Activated CD4-positive, alpha-beta T cell treated with anti-CD3 and anti-CD28 coated beads, Interleukin-2, amount 50 U/mL, for 48 hours (primary cell): ENCODE results near the gene RFC4.
"Not testable (repeated sequence)": the region's sequence is repeated elsewhere in the genome, so short reads cannot be mapped to it uniquely, and the experiment has no call there.

ENCODE experiments used
- DNase-seq, 2 experiments: peaks; one replicate each; pipeline ENCODE4 v3.0.0-alpha.2; 2020

The RFC4 gene, protein sequence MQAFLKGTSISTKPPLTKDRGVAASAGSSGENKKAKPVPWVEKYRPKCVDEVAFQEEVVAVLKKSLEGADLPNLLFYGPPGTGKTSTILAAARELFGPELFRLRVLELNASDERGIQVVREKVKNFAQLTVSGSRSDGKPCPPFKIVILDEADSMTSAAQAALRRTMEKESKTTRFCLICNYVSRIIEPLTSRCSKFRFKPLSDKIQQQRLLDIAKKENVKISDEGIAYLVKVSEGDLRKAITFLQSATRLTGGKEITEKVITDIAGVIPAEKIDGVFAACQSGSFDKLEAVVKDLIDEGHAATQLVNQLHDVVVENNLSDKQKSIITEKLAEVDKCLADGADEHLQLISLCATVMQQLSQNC

DNA sequence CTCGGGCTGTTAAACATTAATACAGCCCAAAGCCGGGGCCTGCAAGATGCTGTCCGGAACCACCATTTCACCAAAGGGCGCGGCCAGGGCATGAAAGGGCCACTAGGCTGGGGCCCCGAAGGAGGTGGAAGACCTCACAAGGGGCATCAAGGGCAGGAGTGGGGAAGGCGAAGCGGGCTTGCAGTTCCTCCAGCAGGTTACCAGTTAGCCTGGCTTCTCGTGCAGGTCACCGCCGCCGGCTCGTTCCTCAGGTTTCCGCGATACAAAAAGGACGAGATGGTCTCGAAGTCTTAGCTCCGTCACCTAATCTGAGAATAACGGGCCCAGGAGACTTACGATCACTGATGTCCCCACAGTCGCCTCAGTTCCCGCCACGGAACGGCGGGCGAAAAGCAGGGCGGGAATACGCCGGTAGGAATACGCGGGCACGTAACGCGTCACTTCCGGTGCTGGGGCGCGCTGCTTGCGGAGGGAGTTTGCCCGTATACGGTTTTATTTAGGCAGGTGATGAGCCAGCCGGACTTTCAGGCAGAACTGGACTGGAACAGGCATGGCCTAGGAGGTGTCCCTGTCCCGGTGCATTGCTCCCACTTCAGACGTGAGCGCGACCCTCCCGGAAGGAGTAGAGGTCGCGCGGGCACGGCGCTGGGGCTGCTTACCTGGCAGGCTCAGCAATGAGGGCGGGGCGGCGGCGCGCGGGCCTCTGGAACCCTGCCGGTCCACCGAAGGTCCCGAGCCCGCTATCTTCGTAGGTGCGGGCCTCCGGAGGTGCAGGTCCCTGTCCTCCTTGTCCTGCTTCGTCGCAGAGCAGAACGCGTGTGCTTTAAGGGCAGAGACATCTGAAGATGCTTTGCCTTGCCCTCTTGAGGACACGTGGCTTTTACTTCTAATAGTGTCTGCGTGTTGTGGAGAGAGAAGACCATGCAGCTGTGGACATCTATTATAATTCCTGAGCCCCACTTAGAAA is at the start of gene RFC4:
Gene RFC4, minus strand, starts transcription at position 394 of the 967 bp plus-strand sequence. CDS start 1,769 bp downstream, outside the sequence.
- peak; percentile 90 to 93 for DNase-seq

DNA sequence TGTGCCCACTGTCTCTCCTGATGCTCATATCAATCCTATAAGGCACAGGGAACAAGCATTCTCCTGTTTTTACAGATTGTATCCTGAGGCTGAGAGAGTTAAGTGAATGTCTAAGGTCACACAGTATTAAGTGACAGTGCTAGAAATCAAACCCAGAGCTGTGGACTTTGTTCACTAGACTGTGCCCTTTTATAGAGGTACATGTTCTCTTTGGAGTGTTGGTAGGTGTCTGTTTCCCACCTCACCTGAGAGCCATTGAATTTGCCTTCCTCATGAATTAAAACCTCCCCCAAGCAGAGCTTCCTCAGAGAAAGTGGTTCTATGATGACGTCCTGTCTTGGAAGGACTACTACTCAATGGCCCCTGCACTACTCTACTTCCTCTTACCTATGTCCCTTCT is 48.7 kb upstream of the RFC4 start:
- DNase-seq = no peak

DNA sequence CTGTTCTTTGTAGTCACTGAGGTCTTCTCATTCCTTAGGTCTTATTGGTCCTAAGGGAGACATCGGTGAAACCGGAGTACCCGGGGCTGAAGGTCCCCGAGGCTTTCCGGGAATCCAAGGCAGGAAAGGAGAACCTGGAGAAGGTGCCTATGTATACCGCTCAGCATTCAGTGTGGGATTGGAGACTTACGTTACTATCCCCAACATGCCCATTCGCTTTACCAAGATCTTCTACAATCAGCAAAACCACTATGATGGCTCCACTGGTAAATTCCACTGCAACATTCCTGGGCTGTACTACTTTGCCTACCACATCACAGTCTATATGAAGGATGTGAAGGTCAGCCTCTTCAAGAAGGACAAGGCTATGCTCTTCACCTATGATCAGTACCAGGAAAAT is 47.9 kb upstream of the RFC4 start:
- DNase-seq = no peak

DNA sequence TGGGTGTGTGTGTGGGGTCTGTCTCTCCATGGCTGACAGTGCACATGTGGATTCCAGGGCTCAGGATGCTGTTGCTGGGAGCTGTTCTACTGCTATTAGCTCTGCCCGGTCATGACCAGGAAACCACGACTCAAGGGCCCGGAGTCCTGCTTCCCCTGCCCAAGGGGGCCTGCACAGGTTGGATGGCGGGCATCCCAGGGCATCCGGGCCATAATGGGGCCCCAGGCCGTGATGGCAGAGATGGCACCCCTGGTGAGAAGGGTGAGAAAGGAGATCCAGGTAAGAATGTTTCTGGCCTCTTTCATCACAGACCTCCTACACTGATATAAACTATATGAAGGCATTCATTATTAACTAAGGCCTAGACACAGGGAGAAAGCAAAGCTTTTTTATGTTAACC is 46.7 kb upstream of the RFC4 start:
- DNase-seq = no peak

DNA sequence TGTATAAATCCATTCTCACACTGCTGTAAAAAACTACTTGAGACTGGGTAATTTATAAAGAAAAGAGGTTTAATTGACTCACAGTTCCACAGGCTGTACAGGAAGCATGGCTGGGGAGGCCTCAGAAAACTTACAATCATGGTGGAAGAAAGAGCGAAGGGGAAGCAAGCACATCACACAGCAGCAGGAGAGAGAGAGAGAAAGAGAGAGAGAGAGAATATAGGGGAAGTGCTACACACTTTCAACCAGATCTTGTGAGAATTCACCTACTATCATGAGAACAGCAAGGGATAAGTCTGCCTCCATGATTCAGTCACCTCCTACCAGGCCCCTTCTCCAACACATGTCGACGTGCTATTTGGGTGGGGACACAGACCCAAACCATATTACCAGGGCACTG is 45.6 kb upstream of the RFC4 start:
- not testable (repeated sequence) for DNase-seq

DNA sequence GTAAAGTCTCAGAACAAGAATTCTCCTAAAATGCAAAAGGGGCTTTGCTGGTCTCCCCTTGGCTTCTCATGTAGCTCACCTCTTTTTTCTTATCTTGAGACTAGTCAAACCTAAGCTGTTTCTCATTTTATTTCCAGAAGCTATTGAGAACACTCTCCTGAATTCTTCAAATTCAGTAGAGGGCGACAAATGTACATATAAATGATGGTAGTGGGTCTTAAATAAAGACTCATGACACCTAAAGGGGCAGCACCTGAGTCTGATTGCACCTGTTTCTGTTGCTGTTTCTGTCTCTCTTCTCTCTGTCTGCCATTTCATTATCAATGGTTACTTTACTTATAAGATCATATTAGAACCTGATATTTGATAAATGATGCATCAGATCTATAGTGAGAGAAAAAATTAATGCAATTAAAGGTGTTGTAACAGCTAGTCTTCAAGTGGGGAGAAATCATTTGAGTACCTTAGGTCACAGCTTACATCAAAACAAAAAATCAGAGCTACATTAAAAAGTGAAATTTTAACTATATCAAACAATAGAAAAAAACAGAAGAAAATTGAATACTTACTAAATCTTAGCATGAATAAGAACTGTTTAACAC is 43.2 kb upstream of the RFC4 start:
- DNase-seq = no peak

DNA sequence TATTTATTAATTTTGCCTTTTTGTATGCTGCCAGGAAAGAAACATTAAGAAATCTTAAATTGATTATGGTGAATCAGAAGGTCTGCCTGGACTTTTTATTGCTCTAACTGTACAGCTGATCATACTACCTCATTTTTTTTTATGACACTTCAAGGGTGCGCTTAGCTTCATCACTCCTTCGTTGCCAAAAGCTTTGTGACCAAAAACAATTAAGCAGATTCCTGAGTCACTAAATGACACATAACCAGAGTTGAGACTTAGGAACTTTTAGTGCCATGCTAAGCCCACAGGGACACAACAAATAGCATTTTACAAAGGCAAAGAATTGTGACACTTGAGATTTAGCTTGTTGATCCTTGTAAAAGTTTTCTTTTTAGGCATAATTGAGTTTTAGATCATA is 41.2 kb upstream of the RFC4 start:
- DNase-seq = no peak

DNA sequence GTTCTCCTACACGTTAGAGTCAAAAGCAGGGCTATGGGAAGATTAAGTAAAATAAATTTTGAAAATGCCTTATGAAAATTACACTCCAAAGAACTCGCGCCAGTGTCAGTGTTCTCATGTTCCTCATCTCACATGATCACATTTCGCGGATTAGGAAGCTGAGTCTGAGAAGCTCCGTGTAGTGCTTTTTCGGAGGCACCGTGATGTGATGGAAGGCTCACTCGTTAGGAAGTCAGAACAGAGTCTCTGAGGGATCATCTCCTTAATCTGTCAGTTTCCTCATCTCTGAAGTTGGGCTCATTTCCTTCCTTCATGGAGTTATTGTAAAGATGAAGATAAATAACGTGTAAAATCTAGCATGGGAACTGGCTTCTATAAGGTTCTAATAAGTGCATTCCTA is 39.5 kb upstream of the RFC4 start:
- no peak for DNase-seq

DNA sequence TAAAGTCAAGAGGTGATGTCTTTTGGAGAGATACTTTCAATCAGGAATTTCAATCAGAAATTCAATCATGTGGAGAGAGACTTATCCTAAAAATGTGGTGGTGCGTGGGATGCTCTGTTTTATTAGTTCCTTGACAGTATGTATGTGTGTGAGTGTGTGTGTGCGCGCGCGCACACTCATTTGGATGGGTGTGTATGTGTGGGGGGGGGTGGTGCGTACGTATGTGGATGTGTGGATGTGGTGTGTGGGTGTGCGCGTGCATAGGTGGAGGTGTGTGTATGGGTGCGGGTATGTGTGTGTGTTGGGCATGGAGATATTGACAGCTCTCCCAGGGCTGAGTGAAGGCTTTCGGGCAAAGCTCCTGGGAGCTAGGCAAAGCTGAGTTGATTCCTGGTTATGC is 38.6 kb upstream of the RFC4 start:
- no peak for DNase-seq

DNA sequence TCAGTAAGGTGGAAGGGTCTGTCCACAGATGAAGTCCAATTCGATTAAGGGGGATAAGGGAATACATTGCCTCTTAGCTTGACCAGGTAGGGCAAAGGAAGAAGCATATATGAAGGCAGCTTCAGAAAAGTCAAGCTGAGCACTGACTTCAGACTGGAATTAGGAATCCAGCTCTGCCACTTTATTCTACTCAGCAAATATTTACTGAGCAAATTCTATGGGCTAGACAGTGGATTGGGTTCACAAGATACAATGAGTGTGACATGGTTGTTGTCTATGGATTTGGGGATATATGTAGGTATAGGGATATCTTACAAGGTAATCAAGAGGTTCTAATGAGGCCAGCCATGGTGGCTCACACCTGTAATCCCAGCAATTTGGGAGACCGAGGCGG is 36.8 kb upstream of the RFC4 start:
- DNase-seq = no peak

DNA sequence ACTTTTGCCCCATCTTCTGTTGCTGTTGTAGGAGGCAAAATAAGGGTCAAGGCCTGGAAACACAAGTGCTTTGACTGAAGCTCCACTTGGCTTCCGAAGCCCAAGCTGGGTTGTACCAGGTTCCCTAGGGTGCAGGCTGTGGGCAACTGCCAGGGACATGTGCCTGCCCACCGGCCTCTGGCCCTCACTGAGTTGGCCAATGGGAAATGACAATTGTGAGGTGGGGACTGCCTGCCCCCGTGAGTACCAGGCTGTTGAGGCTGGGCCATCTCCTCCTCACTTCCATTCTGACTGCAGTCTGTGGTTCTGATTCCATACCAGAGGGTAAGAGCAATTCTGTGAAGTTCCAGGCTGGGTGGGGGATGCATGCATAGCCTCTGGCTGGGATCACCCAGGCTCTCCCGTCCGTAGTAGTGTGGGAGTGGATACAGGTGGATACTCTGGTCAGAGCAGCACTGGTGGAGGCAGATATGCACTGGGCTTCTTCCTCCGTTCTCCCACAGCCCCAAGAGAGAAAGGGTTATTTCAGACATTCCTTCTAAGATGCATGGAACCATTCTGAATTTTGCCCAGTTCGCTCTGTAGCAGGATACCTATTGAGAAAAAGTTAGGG is 36.2 kb upstream of the RFC4 start, which contains the start of gene ADIPOQ:
Gene ADIPOQ, plus strand, starts transcription at position 285 of the 613 bp plus-strand sequence. CDS start 10,349 bp downstream, outside the sequence.
- DNase-seq = no peak

DNA sequence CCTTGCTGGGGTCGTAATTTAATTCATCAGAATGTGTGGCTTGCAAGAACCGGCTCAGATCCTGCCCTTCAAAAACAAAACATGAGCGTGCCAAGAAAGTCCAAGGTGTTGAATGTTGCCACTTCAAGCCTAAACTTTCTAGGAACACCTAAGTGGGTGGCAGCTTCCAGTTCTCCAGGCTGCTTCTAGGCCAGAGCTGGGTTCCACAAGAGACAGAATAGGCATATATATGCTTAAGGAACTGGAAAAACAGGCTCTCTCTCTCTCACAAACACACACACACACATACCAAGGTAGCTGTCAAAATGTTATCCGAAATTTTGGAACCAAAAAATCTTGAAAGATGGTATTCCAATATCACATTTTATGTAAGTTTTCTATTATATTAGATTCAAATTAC is 35.3 kb upstream of the RFC4 start:
- DNase-seq = no peak

DNA sequence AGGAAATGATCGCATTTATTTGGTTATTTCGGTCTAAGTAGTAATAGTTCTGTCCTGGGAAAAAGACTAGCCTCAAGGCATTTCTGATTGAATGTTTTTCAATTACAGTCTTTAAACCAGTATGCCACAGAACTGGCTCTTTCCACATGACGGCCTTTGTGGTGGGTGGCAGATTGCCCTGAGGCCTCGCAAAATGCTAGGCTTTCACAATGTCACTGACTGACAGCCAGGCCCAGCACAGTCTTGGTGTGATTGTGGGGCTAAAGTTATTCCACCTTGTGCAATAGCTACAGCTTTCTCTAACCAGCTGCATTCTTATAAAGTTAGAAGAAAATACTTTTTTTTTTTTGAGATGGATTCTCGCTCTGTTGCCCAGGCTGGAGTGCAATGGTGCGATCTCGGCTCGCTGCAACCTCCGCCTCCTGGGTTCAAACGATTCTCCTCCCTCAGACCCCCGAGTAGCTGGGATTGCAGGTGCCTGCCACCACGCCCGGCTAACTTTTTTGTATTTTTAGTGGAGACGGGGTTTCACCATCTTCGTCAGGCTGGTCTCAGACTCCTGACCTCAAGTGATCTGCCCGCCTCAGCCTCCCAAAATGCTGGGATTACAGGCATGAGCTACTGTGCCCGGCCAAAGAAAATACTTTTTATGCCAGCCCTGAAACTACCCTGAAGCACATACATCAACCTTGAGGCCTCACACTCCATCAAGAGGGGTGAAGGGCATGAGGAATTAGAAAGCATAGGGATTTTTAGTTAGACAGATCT is 33.8 kb upstream of the RFC4 start:
- DNase-seq = no peak

DNA sequence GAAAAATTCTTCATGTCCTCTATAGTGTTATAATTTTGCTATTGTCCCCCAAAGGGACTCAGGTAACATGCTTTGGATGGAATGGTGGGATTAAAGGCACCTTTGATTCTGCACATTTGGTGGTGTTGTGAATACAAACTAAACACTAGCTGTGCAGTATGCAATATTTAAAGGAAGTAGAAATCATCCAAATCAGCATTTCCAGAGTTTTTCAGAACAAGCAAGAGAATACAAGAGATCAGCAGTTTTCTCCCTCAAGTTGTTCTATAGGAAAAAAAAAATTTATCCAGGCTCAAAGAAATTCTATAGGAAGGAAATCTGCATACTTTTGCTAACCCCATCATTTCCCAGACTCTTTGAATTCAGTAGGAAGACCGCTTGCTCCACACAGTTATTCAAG is 26.0 kb upstream of the RFC4 start:
- no peak for DNase-seq

DNA sequence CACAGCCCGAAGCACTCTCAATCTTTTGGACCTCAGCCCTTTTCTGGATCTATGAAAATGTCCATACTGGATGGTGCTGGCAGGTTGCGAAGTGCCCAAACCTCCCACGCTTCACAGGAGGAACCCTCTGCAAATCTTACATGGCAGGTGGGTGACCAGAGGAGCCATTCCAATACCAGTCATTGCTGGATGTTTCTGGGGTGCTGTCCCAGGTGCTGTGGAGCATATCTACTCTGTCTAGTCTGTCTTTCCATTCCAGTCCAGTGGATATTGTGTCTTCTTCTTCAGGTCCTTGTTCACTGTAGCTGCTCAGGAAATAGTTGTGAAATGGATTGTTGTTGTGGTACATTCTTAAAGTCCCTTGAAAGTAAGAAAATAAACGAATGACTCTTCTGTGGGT is 25.5 kb upstream of the RFC4 start:
- no peak for DNase-seq

DNA sequence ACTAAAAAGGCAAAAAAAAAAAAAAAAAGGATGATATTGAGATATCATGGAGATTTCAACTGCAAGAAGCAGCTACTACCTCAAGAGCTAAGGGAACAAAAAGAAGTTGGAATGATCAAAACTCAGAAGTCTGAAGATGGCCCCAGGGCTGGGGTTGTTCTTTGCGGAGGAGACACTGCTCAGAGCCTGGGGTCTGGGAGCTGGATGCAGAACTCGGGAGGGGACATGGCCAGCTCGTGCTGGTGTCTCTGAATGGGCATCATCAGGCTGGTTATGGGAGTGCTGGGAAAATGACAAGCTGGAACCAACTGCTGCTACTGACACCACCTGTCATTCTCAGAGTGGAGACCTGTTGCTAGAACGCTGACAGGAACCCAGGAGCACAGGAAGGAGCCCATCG is 22.1 kb upstream of the RFC4 start:
- no peak for DNase-seq

DNA sequence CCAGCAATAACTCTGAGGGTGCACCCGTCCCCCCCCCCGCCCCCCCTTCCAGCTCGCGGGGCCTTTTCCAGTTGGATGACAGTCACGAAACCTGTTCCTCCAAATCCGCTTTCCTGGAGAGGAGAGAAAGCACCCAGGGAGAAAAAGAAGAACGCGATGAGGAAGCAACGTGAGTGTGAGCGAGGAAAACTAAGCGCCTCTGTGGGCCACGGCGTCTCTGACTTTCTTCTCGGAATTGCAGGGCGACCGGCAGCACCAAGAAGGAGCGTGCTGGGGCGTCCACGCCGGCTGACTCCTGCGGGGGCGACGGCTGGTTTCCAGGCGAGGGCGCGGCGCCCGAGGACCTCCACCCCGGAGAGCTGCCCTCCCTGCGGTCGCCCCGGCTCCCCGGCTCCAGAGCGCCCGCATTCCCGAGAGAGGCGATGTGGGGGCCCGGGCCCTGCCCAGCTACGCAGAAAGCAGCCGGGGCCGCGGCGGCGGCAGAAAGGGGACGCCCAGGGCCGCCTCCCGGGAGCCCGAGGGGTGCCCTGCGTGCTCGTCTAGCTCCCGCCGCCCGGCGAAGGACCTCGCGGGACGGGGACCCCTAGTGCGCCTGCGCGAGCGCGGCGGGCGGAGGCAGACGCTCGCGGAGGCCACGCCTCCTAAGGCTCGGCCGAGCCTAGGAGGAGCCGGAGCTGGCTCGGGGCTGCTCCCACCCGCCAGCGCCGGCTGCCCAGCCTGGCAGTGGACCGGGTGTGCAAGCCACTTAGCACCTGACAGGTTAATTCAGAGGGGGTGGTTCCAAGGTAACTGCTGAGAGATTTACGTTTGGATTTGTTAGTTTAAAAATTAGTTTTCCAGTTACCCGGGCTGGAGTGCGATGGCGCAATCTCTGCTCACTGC is 20.9 kb upstream of the RFC4 start:
- DNase-seq = peak; percentile 80 to 85

DNA sequence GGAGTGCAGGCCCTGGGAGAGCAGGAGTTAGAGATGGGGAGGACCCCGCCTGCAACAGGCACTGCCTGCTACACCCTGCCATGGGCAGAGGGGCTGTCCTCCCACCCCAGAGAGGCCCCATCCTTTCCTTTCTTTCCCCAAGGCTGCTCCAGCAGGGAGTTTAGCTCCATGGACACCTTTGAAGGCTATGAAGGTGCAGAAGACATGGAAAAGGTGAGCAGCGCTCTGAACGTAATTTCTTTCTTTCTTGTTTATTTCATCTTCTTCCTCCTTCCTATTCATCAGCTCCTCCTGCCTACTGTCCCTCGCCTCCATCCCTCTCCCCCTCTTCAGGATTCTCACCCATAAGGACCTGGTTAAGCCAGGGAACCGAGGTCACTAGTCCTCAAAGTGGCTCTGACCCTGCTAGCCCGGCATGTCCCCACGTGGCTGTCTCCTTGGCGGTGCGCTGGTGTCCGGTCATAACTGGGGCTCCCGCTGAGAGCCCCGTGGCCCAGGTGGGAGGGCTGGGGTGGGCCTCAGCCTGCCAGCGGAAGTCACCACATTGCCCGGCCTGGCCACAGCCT is 20.2 kb upstream of the RFC4 start:
- DNase-seq = peak; percentile 34 to 37

DNA sequence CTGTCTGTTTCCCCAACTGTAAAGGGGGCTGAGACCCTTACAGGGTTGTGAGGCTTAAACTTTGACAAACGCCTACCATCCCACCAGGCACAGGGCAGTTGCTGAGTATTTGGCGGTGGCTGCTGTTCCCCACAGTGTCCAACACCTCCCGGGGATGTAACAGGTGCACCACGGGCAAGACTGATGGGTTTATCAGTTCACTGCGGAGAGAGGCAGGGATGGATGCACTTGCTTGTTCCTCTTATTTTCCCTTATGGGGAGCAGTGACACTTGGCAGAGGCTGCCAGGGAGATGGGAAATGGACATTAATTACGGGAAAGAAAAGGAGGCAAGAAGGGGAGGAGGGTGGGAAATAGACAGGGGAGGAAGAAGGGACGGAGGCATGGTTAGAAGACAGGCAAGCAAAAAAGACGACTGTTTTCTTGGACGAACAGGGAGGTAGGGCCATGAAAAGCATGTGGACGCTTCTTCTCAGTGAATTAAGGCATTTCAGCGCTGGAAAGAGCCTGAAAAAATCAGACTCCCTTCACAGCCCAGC is 19.7 kb upstream of the RFC4 start:
- DNase-seq = no peak

DNA sequence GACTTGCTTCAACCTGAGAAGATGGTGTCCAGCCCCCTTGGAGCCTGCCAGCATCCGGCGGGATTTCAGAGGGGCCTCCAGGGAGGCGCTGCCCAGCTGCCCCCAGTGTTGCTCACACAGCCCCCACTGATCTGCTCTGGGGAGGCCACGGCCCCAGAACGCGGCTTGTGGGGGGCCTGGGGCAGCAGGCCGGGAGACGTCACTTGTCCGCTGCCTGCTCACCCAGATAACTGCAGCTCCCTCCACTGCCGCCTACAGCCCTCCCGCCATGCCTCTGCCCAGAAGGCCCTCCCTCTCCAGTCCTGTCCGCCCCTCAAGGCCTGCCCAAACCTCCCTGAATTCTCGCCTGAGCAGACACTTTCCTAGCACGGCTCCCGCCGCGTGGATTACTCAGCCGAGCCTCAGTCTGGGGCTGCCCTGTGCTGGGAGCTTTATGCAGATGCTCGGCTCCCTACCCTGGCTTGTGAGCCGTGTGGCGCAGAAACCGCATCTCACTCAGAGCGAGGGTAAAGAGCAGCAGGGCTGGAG is 19.1 kb upstream of the RFC4 start:
- peak; percentile 56 to 66 for DNase-seq
